GM11168 (cell line): ENCODE measurements around the gene KLHL22.
"Not testable (repeated sequence)": the region's sequence is repeated elsewhere in the genome, so short reads cannot be mapped to it uniquely, and the experiment has no call there.

Experiments used
- in situ Hi-C: fragments of 300-500 bp; cut with MboI; formaldehyde crosslinking; loops from one replicate; pipeline ENCODE4 v1.12.0; 2022; ENCODE audit warnings: low sequenced_read_pairs; ENCODE audit not compliant: unreplicated experiment

Gene KLHL22

DNA sequence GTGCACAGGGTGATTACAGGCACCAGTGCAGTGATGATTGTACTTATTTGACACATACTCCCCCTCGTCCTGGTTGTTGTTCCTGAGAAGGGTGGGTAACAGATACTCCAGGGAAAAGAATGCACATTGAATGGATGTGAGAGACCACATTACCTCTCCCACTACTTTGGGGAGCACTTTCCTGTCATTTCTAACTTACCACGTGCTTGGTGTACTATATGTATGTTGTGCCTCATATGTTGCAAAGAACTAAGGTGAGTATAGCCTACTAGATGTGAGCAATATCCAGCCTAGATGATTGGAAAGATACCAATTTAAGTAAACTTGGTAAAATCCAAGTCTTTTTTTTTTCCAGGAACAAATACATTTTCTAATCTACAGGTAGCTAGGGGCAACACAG lies 43.7 kb downstream of the KLHL22 start:
- in situ Hi-C loops = no loop called here

DNA sequence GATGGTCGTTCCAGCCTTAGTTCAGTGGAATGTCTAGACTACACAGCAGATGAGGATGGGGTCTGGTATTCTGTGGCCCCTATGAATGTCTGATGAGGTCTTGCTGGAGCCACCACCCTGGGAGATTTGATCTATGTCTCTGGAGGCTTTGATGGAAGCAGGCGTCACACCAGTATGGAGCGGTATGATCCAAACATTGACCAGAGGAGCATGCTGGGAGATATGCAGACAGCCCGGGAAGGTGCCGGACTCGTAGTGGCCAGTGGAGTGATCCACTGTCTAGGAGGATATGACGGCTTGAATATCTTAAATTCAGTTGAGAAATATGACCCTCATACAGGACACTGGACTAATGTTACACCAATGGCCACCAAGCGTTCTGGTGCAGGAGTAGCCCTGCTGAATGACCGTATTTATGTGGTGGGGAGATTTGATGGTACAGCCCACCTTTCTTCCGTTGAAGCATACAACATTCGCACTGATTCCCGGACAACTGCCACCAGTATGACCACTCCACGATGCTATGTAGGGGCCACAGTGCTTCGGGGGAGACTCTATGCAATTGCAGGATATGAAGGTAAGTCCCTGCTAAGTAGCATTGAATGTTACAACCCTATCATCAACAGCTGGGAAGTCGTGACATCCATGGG lies 44.3 kb downstream of the KLHL22 start:
- in situ Hi-C loops = not testable (repeated sequence)

DNA sequence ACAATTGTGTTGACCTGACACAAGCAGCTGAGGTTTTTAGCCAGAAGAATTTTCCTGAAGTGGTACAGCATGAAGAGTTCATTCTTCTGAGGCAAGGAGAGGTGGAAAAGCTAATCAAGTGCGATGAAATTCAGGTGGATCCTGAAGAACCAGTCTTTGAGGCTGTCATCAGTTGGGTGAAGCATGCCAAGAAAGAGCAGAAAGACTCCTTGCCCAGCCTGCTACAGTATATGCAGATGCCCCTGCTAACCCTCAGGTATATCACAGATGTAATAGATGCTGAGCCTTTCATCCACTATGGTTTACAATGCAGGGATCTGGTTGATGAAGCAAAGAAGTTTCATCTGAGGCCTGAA lies 45.1 kb downstream of the KLHL22 start:
- in situ Hi-C loops = no loop called here

DNA sequence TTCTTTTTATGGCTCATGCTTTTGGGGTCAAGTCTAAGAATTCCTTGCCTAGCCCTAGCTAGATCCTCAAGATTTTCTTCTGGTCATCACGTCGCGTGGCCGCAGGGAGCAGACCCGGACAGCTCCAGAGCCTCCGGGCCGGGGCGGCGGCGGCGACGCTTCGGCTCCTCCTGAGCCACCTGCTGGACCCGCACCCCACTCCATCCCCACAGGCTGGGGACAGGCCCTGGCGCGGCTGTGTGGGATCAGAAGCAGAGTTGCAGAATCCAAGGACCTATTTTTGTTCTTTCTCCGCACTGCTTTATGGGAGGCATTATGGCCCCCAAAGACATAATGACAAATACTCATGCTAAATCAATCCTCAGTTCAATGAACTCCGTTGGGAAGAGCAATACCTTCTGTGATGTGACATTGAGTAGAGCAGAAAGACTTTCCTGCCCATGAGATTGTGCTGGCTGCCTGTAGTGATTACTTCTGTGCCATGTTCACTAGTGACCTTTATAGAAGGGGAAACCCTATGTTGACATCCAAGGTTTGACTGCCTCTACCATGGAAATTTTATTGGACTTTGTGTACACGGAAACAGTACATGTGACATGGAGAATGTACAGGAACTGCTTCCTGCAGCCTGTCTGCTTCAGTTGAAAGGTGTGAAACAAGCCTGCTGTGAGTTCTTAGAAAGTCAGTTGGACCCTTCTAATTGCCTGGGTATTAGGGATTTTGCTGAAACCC lies 45.6 kb downstream of the KLHL22 start:
- in situ Hi-C loops = no loop called here

- in situ Hi-C loops = no loop called here
Observed at GRCh38 chr22:20448630-20449029, 47.0 kb downstream of the KLHL22 start.

DNA sequence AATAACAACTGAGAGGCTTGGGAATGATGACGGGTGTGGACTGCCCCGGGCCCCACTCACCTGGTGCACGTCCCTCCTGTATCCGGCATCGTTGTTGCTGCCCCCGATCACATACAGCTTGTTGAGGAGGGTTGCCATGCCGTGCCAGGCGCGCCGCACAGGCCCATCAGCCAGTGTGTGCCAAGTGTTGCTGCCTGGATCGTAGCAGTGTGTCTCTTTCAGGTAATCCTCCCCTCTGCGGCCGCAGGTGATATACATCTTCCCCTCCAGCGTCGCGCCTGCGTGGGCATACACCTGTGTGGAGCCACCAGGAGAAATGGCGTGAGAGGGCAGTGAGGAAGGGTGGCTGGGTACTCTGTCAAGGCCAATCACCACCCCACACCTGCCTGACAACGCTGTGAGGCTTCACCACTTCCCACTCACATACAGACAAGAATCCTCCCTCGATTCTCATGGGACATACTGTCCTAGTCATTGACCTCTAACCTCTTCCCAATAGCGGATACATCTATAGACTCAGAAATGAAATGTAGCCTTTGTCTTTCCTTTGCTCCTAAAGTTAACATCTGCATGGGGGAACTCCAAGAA lies 49.1 kb downstream of the KLHL22 start:
- in situ Hi-C loops = no loop called here

GRCh38 chr22:20444325-20444724 lies 51.3 kb downstream of the KLHL22 start:
- in situ Hi-C loops = no loop called here

- in situ Hi-C loops = no loop called here
Observed at GRCh38 chr22:20442485-20443284, 52.9 kb downstream of the KLHL22 start.

GRCh38 chr22:20441631-20442484 lies 53.7 kb downstream of the KLHL22 start:
- in situ Hi-C loops = no loop called here

- in situ Hi-C loops = no loop called here
Observed at GRCh38 chr22:20440637-20441591, 54.7 kb downstream of the KLHL22 start.

DNA sequence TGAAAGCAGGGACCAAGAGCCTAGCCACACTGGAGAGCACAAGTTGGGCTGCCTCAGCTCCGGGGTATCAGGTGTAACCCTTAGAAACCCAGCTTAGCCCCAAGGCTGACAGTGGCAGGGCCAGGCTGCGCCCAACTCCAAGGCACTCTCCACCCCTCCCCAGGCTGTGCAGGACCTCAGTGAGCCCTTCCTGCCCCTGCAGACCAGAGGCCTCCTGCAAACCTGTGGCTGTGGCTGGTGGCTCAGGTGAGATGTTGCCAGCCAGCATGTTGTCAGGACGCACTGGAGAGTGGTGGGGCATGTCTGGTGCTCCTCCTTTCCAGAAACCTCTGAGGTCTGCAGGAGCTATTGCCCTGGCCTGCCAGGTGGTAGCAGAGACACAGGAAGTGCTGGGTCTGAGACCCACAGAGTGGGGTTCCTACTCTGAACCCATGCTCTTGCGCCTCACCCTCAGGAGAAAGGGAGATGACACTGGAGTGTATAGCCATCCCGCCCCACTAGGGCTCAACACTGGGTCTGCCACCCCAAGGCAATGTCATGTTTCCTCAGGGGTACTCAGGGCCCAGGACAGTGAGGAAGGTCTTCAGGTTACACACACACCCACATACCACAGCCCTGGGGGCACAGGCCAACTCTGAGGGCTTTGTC lies 55.5 kb downstream of the KLHL22 start:
- in situ Hi-C loops = no loop called here

DNA sequence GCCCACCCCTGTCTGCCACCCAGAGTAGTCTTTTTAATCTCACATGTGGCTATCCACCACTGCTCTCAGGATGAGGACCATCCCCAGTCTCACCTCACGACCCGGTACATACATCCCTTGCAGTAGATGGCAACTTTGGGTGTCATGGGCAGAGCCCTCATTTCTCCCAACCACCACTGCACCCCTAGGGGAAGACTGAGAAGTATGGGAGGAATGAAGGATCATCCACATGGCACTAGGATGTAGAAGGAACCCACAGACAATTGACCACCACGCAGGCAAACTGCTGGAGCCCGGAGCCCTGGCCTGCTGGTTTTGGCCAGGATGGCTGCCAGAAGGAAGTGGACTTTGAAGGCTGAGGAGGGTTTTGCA lies 56.1 kb downstream of the KLHL22 start:
- in situ Hi-C loops = no loop called here

- in situ Hi-C loops = no loop called here
Observed at GRCh38 chr22:20438678-20439492, 56.7 kb downstream of the KLHL22 start.

GRCh38 chr22:20438427-20438677 lies 57.2 kb downstream of the KLHL22 start:
- in situ Hi-C loops = no loop called here

DNA sequence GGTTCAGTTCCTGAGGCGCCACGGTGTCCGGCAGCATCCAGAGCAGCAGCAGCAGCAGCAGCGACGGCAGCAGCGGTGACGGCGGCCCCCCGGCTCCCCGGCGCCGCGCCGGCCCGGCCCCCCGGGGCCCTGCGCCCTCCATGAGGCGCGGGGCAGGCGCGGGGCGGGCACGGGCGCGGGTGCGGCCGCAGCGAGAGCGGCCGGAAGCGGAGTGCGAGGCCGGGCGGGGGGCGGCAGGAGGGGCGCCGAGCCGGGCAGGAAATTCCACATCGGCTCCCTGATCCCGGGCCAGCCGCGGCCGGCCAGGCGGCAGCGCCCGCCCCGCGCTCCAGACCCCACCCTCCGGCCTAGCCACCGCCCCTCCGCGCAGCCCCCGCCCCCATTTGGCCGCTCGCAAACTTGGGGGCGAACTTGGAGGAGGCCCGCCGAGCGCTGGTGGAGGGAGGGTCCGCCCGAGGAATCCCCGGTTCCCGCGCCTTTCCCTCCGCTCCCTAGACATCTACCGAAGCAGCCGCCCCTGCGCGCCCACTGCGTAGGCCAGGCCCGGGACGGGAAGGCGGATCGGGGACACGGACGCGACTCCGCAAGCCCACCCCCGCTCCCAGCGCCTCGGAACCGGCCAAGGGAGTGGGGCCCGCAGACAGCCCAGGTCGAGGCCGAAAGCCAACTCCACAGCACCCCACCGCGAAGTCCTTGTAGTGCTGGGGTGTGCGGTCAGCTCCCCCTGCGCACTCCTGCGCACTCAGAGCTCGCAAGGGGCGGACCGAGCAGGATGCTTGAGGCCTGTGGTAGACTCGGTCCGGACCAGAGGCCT lies 57.8 kb downstream of the KLHL22 start, which contains the start of gene SCARF2:
TSS of gene SCARF2 (minus strand) at position 213 of the 814 bp plus-strand sequence. CDS start at position 142, 71 bp downstream.
- in situ Hi-C loops = no loop called here

- in situ Hi-C loops = no loop called here
Observed at GRCh38 chr22:20436768-20437612, 58.6 kb downstream of the KLHL22 start.
